HG02885 (cell line): ENCODE measurements around the gene OR8A1.
"Not testable (repeated sequence)": the region's sequence is repeated elsewhere in the genome, so short reads cannot be mapped to it uniquely, and the experiment has no call there.

Source experiments
- ATAC-seq: cut with Tn5 transposase; IDR thresholded peaks from one replicate; pipeline ENCODE4 v1.9.1; 2021; ENCODE audit warnings: mild to moderate bottlenecking; ENCODE audit not compliant: unreplicated experiment, poor library complexity

The OR8A1 gene

GRCh38 chr11:124591430-124591829 lies 21.6 kb downstream of the OR8A1 start:
- ATAC-seq, result no peak

GRCh38 chr11:124592627-124593026 lies 22.8 kb downstream of the OR8A1 start:
- no peak for ATAC-seq

DNA sequence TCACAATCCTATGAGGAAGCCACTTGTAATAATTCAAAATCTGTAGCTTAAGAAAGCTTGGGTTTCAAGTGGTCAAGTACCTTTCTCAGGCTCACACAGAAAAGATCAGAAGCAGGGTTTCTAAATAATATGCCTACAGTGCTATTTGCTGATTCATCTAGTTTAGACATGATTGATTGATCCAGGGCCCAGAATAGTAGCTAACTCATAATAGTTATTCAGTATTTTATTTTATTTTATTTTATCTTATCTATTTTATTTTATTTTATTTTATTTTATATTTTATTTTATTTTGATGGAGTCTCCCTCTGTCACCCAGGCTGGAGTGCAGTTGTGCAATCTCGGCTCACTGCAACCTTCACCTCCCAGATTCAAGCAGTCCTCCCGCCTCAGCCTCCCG lies 25.5 kb downstream of the OR8A1 start:
- ATAC-seq, result no peak

DNA sequence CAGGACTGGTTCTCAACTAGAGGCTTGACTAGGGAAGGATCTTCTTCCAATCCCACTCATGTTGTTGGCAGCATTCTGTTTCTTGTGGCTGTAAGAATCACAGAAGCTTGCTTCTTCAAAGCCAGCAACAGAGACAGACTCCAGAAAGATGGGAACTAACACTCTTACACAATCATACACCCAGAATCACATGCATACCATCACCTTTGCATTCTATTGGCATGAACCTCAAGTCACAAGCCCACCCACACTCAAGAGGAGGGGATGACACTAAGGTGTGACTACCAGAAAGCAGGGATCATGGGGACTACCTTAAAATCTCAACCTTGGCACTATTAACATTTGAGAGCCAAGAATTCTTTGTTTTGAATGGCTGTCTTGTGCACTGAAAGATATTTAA lies 27.8 kb downstream of the OR8A1 start:
- no peak for ATAC-seq

GRCh38 chr11:124600621-124601320 lies 31.0 kb downstream of the OR8A1 start:
- no peak for ATAC-seq

DNA sequence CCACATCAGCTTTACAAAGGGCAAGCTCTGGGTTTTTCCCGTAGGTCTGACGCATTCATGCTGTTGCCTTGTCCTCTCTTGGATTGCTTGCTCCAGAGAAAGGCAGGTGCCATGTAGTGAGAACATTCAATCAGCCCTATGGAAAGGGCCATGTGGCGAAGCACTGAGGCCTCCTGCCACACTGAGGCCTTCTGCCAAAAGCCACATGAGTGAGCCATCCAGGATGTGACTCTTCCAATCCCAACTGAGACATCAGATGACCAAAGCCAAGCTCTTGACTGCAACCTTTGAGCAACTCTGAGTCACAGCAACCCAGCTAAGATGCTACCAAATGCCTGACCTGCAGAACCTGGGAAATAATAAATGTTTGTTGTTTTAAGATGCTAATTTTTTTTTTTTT lies 32.4 kb downstream of the OR8A1 start:
- no peak for ATAC-seq

DNA sequence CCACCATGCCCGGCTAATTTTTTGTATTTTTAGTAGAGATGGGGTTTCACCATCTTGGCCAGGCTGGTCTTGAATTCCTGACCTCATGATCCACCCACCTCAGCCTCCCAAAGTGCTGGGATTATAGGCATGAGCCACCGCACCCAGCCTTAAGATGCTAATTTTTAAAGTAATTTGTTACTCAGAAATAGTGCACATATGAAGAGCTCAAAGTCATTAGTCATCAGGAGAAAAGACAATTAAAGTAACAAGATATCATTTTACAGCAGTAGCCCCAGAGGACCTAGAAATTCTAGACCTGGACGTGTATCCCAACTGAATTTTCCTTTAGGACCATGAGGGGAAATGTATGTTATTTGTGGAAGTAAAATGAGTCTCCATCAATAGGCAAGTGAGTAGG lies 32.9 kb downstream of the OR8A1 start:
- ATAC-seq, result not testable (repeated sequence)

DNA sequence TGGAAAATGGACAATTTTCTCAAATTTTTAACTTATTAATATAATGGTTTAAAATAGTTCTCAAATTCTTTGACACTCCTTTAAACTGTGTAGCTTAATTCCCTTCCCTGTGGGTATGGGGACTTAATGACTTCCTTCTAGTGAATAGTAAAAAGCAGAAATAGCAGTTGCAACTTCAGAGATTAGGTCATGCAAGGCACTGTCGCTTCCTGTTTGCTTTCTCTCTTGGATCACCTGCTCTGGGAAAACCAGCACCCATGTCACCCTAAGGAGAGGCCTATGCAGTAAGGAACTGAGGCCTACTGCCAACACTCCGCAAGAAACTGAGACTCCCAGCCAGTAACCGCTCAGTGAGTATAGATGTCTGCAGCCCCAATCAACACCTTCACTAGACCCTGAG lies 35.9 kb downstream of the OR8A1 start:
- no peak for ATAC-seq

DNA sequence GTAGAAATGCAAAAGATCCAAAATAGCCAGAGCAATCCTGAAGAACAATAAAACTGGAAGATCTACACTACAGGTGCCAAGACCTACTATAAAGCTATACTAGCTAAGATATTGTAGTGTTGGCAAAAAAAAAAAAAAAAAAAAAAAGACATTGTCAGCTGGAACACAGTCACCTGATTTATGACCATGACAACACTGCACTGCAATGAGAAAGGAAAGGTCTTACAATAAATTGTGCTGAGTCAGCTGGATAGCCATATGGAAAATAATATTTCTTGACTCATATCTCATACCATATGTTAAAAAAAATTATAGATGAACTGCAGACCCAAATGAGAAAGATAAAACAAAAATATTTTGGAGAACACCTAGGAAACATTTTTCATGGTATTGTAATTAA lies 38.4 kb downstream of the OR8A1 start:
- no peak for ATAC-seq

DNA sequence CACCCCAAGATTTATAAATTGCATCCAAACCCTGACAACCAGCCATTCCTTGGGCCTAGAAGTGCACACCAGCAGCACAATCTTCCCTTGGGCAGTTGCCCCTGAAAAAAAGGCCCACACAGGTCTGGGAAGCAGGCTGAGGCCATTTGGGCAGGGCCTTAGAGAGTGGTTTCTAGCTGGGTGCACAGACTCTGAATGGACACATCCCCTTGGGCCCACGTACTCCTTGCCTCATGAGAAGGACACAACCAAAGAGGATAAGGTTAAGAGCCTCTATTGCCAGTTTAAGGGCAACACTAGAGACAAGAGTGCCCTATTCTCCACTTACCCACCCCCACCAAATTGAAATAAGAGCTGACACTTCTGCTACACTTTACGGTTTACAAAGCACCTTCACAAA lies 40.5 kb downstream of the OR8A1 start:
- no peak for ATAC-seq

DNA sequence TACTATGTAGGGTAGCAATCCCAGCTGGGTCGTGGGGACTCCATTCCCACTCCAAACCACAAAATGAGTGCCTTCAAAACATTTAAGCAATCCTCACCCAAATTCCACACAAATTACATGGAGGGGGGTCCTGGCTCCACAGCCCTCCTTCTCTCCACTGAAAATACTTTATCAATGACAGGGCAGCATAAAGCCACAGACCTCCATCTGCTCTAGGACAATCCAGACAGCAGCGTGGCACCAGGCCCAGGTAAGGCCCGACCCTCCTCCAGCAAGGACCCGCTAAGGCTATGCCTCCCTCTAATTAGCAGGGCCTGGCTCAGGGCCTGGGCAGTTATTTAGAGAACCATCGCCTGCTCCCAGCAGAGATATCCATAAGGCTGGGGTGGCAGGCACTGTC lies 41.3 kb downstream of the OR8A1 start, which contains the start of gene PANX3:
Gene PANX3, plus strand, starts transcription at position 365 of the 400 bp plus-strand sequence. CDS start 129 bp downstream, outside the sequence.
- ATAC-seq, result no peak

- ATAC-seq, result peak; percentile 73
Observed at GRCh38 chr11:124612045-124612444, 42.2 kb downstream of the OR8A1 start.

DNA sequence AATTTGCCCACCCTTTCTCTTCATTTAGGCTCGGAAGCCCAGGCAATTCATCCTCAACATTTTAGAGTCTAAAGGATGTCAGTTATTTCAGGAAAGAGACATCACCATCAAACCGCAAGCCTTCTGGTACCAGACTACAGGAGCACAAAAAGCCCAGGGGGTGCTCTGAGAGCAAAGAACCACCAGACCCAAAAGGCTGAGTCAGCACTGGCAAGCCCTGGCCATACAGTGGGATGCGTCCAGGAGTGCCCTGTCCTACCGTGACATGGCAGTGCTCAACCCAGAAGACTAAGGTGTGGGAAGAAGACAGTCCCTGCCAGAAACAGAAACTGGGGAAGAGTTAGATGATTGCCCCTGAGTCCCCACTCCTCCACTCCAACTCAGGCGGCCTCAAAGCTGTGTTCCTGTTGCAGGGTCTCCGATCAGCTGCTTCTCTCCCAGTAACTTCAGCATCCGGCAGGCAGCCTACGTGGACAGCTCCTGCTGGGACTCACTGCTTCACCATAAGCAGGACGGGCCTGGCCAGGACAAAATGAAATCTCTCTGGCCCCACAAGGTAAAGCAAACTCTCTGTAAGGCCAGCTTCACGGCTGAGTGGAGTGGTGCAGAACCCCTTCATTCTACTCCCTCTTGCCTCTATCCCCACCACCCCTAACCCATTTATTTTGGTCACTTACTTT lies 42.9 kb downstream of the OR8A1 start:
- ATAC-seq, result no peak

DNA sequence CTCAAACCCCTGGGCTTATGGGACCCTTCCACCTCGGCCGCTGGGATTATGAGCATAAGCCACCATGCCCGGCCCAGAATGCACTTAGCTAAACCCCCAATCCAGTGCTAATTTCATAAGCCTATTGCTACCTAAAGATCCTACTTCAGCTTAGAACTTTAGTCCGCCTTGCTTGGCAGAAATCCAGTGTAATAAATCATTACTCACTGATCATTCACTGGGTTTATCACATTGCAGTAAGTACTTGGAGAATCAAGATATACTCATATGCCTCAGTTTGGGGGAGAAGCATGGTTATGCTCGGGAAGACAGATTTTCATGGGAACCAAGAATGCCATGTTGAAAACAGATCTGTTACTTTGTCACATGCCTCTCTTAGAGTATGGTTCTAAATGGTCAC lies 49.1 kb downstream of the OR8A1 start:
- no peak for ATAC-seq
